ENCODE data around the gene ARID5B.

ARID5B gene

DNA sequence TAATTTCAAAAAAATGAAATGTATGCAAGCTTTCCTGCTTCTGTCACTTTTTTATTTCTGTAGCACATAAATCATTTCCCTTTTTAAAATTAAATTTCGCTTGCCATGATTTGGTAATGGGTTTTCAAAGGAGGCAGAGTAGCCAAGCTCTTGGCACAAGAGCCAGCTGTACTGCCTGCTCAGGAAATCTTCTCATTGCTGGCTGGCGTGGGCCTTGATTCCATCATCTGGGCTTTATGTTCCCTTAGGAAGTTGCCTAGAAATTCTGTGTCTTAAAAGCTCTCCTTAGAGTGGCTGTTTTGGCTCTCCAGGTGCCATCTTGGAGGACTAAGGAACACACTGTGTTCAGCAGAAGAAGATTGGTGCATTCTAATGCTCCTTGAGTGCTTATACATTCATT is 107.4 kb downstream of the ARID5B start:
- TF ChIP-seq, protein P1, sequence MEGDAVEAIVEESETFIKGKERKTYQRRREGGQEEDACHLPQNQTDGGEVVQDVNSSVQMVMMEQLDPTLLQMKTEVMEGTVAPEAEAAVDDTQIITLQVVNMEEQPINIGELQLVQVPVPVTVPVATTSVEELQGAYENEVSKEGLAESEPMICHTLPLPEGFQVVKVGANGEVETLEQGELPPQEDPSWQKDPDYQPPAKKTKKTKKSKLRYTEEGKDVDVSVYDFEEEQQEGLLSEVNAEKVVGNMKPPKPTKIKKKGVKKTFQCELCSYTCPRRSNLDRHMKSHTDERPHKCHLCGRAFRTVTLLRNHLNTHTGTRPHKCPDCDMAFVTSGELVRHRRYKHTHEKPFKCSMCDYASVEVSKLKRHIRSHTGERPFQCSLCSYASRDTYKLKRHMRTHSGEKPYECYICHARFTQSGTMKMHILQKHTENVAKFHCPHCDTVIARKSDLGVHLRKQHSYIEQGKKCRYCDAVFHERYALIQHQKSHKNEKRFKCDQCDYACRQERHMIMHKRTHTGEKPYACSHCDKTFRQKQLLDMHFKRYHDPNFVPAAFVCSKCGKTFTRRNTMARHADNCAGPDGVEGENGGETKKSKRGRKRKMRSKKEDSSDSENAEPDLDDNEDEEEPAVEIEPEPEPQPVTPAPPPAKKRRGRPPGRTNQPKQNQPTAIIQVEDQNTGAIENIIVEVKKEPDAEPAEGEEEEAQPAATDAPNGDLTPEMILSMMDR (IDR thresholded peaks at IDR 0.05; ENCODE audit: borderline replicate concordance, insufficient read depth, low read depth, low read length): no peak
- H3K4me3 ChIP-seq (ENCODE audit: low read depth, low read length): no peak overlapping the region

DNA sequence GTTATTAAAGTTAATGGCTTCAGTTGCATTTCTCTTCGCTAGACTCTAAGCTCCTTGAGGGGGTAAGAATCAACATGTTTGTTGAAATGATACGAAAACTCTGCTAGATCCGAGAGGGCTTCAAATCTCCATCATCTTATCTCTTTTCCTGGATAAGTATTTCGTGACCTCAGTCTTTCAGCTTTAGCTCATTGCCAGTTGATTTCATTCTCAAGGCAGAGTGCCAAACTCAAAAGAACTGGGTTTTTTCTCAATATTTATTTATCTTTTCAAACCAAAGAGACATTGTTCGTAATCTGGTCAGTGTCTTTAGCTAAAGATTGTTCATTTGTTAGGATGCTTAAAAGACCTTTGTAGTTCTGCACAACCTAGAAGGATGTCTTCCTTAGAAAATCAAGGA is 108.9 kb downstream of the ARID5B start:
- H3K4me3 ChIP-seq (ENCODE audit: low read depth, low read length): no peak overlapping the region
- TF ChIP-seq, protein P1 (IDR thresholded peaks at IDR 0.05; ENCODE audit: borderline replicate concordance, insufficient read depth, low read depth, low read length): no peak

DNA sequence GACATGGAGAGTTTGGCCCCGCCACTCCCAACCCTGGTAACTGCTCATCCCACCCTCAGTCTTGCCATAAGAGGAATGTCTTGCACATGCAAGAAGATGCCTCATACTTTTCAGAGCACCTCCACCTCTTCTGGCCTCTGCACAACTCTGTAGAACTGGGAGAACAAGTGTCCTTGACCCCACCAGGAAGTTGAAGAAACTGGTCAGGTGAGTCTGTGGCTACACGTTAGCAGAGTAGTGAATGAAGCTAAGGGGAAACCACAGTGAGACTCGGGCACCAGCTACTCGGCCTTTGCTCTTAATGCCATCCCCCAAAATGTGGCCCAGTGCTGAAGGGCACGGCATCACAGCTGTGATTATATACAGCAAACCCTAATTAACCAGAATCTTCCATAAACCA is 110.1 kb downstream of the ARID5B start:
- no peak overlapping the region for H3K4me3 ChIP-seq (ENCODE audit: low read depth, low read length)
- TF ChIP-seq, protein P1 (IDR thresholded peaks at IDR 0.05; ENCODE audit: borderline replicate concordance, insufficient read depth, low read depth, low read length): no peak

DNA sequence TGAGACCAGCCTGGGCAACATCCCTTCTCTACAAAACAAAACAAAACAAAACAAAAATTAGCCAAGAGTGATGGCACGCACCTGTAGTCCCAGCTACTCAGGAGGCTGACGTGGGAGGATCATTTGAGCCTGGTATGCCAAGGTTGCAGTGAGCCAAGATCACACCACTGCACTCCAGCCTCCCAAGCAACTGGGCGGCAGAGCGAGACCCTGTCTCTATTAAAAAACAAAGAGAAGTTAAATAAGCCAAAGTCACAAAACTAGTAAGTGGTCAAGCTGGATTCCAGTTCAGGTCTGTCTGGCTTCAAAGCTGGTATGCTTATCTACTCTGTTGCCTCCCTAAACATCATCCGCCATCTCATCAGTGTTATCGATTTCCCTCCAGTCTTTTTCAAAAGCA is 110.8 kb downstream of the ARID5B start:
- TF ChIP-seq, protein P1 (IDR thresholded peaks at IDR 0.05; ENCODE audit: borderline replicate concordance, insufficient read depth, low read depth, low read length): no peak

DNA sequence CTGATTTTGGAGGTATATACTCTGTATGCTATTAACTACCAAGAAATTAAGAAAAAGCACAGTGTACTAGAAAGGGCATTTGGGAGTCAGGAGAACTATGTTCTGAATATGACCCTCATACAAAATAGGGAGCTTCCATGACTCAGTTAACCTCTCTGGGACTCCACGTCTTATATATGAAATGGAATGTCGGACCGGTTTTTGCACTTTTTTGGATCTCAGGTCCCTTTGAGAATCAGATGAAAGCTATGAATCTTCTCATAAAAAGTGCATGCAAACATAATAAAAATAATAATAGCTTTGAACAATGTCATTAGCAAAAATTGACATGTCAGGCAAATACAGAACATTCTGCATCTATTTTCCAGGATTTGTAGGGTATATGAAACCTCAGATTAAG is 113.0 kb downstream of the ARID5B start:
- TF ChIP-seq, protein P1 (IDR thresholded peaks at IDR 0.05; ENCODE audit: borderline replicate concordance, insufficient read depth, low read depth, low read length): no peak
- H3K4me3 ChIP-seq (ENCODE audit: low read depth, low read length): no peak overlapping the region

More for the DNA sequence above, 110.8 kb downstream of the ARID5B start:
- no peak overlapping the region for H3K4me3 ChIP-seq (ENCODE audit: low read depth, low read length)

DNA sequence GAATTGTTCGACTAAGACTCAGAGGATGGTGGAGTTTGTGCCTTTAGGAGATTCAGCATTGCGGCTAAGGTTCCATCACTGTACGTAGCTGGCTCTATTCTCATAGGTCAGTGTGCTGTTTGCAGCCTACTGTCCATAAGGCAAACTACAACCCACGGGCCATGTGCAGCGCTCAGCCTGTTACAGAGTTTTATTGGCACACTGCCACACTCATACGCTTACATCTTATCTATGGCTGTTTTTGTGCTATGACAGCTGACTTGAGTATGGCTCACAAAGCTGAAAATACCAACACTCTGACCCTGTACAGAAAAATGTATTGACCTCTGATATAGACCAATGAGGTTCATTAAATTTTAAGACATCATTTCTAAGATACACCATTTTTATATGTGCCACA is 114.5 kb downstream of the ARID5B start:
- no peak overlapping the region for H3K4me3 ChIP-seq (ENCODE audit: low read depth, low read length)
- TF ChIP-seq, protein P1 (IDR thresholded peaks at IDR 0.05; ENCODE audit: borderline replicate concordance, insufficient read depth, low read depth, low read length): no peak

DNA sequence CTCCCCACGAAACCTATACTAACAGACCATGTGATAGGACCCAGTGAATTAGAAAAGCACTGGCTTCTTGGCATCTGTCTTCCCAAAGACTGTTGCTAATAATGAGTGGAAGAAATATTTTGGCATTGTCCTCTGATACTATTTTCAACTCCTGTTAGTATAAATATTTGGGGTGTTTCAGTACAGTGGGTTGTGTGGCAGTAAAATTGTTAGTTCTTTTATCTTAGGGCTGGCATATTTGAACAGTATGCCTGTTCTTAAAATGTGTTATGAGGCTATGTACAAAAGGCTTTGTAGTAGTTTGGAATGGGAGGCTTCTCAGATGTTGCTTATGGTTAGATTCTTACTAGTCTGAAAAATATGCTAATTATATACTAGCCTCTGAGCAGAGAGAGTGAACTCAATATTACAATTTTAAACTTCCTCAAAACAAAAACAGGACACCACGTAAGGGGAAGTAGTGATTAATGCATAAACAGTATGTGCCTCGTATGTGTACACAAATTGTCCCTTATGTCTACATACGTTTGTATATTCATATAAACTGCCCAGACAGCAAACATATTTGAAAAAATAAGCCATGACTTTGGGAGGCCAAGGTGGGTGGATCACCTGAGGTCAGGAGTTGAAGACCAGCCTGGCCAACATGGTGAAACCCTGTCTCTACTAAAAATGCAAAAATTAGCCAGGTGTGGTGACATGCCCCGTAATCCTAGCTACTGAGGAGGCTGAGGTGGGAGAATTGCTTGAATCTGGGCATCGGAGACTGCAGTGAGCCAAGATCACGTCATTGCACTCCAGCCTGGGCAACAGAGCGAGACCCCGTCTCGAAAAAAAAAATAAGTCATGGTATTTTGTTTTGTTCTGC is 115.4 kb downstream of the ARID5B start:
- no peak overlapping the region for H3K4me3 ChIP-seq (ENCODE audit: low read depth, low read length)

More for the DNA sequence above, 115.4 kb downstream of the ARID5B start:
- TF ChIP-seq, protein P1 (IDR thresholded peaks at IDR 0.05; ENCODE audit: borderline replicate concordance, insufficient read depth, low read depth, low read length): no peak

All from GM12875 (cell line).